ENCODE measurements around the gene GCLC.

GRCh38 chr6:53532061-53532797, 12.7 kb downstream of the GCLC start:
- TF ChIP-seq CTCF (conservative IDR thresholded peaks at IDR 0.05; ENCODE audit: low read depth in 2 of 2) (no peak), NANOG (IDR thresholded peaks at IDR 0.05; ENCODE audit: borderline replicate concordance) (no peak), POLR2AphosphoS5 (IDR thresholded peaks at IDR 0.05; ENCODE audit: low read depth) (no peak), EZH2 (IDR thresholded peaks at IDR 0.05; ENCODE audit: low read depth, unreplicated experiment) (no peak), EZH2phosphoT487 (IDR thresholded peaks at IDR 0.05; ENCODE audit: unreplicated experiment) (no peak), REST (IDR thresholded peaks at IDR 0.05; ENCODE audit: unreplicated experiment) (no peak), ETS1 (IDR thresholded peaks at IDR 0.05) (no peak), CREB1 (CRISPR knock-in tag; IDR thresholded peaks at IDR 0.05; ENCODE audit: low read depth) (no peak), ZNF462 (CRISPR knock-in tag; IDR thresholded peaks at IDR 0.05) (no peak), STAT1 (IDR thresholded peaks at IDR 0.05; ENCODE audit: unreplicated experiment) (no peak), JUNB (IDR thresholded peaks at IDR 0.05; ENCODE audit: unreplicated experiment) (no peak)
